ENCODE data around the gene ZNF827. TPM values are rescaled to one million over a fixed set of nuclear protein-coding genes. Genes with fewer than 3 reads are reported as not detected.

The ZNF827 gene
- polyA plus RNA-seq, 4 donors = 3.5 to 30.0 (median 7.5) TPM

- 91 to 99% (median 93%) methylated on average over 4 of the region's 4 CpGs for WGBS, 3 donors
- FAIRE-seq = no peak
- H3K27ac ChIP-seq (ENCODE audit: low read depth in 1 of 3, low read length in 2 of 3) = no peak overlapping the region
Observed at GRCh38 chr4:145770124-145770523, 168.5 kb downstream of the ZNF827 start.

GRCh38 chr4:145769450-145770037, 169.1 kb downstream of the ZNF827 start:
- no peak overlapping the region for H3K4me3 ChIP-seq (ENCODE audit: low read depth in 1 of 3, low read length in 3 of 3)
- DNase-seq = no peak
- H3K4me1 ChIP-seq (ENCODE audit: control insufficient read depth in 3 of 3, insufficient read depth in 2 of 3, low read depth in 1 of 3, low read length in 2 of 3) = no peaks in the 10 kb centered on the region
- H3K27ac ChIP-seq (ENCODE audit: low read depth in 1 of 3, low read length in 2 of 3) = no peak overlapping the region
- no peak for FAIRE-seq
- WGBS, 3 donors = 87 to 97% (median 92%) methylated on average over 2 of the region's 2 CpGs
- peaks cover 8 to 41% (median 15%) of the 10 kb centered on the region in 3 donors for H3K36me3 ChIP-seq (ENCODE audit: control insufficient read depth in 3 of 3, insufficient read depth in 2 of 3, low read depth in 1 of 3, low read length in 3 of 3)
- H3K27me3 ChIP-seq (ENCODE audit: control insufficient read depth in 3 of 3, insufficient read depth in 3 of 3, low read length in 3 of 3) = no peaks in the 10 kb centered on the region
- H3K9me3 ChIP-seq (ENCODE audit: control insufficient read depth in 2 of 2, insufficient read depth in 1 of 2, low read depth in 1 of 2, low read length in 1 of 2) = no peaks in the 10 kb centered on the region

More at GRCh38 chr4:145770124-145770523, 168.5 kb downstream of the ZNF827 start:
- H3K4me3 ChIP-seq (ENCODE audit: low read depth in 1 of 3, low read length in 3 of 3) = no peak overlapping the region
- H3K27me3 ChIP-seq (ENCODE audit: control insufficient read depth in 3 of 3, insufficient read depth in 3 of 3, low read length in 3 of 3) = no peaks in the 10 kb centered on the region
- DNase-seq = no peak
- peaks cover 3 to 35% (median 13%) of the 10 kb centered on the region in 3 donors for H3K36me3 ChIP-seq (ENCODE audit: control insufficient read depth in 3 of 3, insufficient read depth in 2 of 3, low read depth in 1 of 3, low read length in 3 of 3)
- no peaks in the 10 kb centered on the region for H3K4me1 ChIP-seq (ENCODE audit: control insufficient read depth in 3 of 3, insufficient read depth in 2 of 3, low read depth in 1 of 3, low read length in 2 of 3)
- no peaks in the 10 kb centered on the region for H3K9me3 ChIP-seq (ENCODE audit: control insufficient read depth in 2 of 2, insufficient read depth in 1 of 2, low read depth in 1 of 2, low read length in 1 of 2)

- H3K4me1 ChIP-seq (ENCODE audit: control insufficient read depth in 3 of 3, insufficient read depth in 2 of 3, low read depth in 1 of 3, low read length in 2 of 3) = no peaks in the 10 kb centered on the region
- WGBS, 3 donors = 92 to 97% (median 95%) methylated on average over 5 of the region's 5 CpGs
- no peak overlapping the region for H3K4me3 ChIP-seq (ENCODE audit: low read depth in 1 of 3, low read length in 3 of 3)
- H3K27ac ChIP-seq (ENCODE audit: low read depth in 1 of 3, low read length in 2 of 3) = no peak overlapping the region
- DNase-seq (no peak), FAIRE-seq (no peak)
- no peaks in the 10 kb centered on the region for H3K9me3 ChIP-seq (ENCODE audit: control insufficient read depth in 2 of 2, insufficient read depth in 1 of 2, low read depth in 1 of 2, low read length in 1 of 2)
- H3K27me3 ChIP-seq (ENCODE audit: control insufficient read depth in 3 of 3, insufficient read depth in 3 of 3, low read length in 3 of 3) = no peaks in the 10 kb centered on the region
- H3K36me3 ChIP-seq (ENCODE audit: control insufficient read depth in 3 of 3, insufficient read depth in 2 of 3, low read depth in 1 of 3, low read length in 3 of 3) = peaks cover 6 to 46% (median 38%) of the 10 kb centered on the region in 3 donors
Observed at GRCh38 chr4:145766273-145766672, 172.3 kb downstream of the ZNF827 start.

GRCh38 chr4:145763399-145763798, 175.2 kb downstream of the ZNF827 start:
- no peak overlapping the region for H3K27ac ChIP-seq (ENCODE audit: low read depth in 1 of 3, low read length in 2 of 3)
- H3K9me3 ChIP-seq (ENCODE audit: control insufficient read depth in 2 of 2, insufficient read depth in 1 of 2, low read depth in 1 of 2, low read length in 1 of 2) = no peaks in the 10 kb centered on the region
- FAIRE-seq = no peak
- H3K27me3 ChIP-seq (ENCODE audit: control insufficient read depth in 3 of 3, insufficient read depth in 3 of 3, low read length in 3 of 3) = no peaks in the 10 kb centered on the region
- H3K4me1 ChIP-seq (ENCODE audit: control insufficient read depth in 3 of 3, insufficient read depth in 2 of 3, low read depth in 1 of 3, low read length in 2 of 3) = no peaks in the 10 kb centered on the region
- no peak for DNase-seq
- no peak overlapping the region for H3K4me3 ChIP-seq (ENCODE audit: low read depth in 1 of 3, low read length in 3 of 3)
- WGBS, 3 donors = 94 to 97% (median 96%) methylated on average over 4 of the region's 4 CpGs
- H3K36me3 ChIP-seq (ENCODE audit: control insufficient read depth in 3 of 3, insufficient read depth in 2 of 3, low read depth in 1 of 3, low read length in 3 of 3) = peaks cover 6 to 59% (median 49%) of the 10 kb centered on the region in 3 donors

- no peaks in the 10 kb centered on the region for H3K4me1 ChIP-seq (ENCODE audit: control insufficient read depth in 3 of 3, insufficient read depth in 2 of 3, low read depth in 1 of 3, low read length in 2 of 3)
- no peaks in the 10 kb centered on the region for H3K9me3 ChIP-seq (ENCODE audit: control insufficient read depth in 2 of 2, insufficient read depth in 1 of 2, low read depth in 1 of 2, low read length in 1 of 2)
- no peak overlapping the region for H3K27ac ChIP-seq (ENCODE audit: low read depth in 1 of 3, low read length in 2 of 3)
- H3K27me3 ChIP-seq (ENCODE audit: control insufficient read depth in 3 of 3, insufficient read depth in 3 of 3, low read length in 3 of 3) = no peaks in the 10 kb centered on the region
- 94 to 95% (median 94%) methylated on average over 8 of the region's 8 CpGs for WGBS, 3 donors
- no peak for FAIRE-seq
- H3K4me3 ChIP-seq (ENCODE audit: low read depth in 1 of 3, low read length in 3 of 3) = no peak overlapping the region
- no peak for DNase-seq
- H3K36me3 ChIP-seq (ENCODE audit: control insufficient read depth in 3 of 3, insufficient read depth in 2 of 3, low read depth in 1 of 3, low read length in 3 of 3) = peaks cover 6 to 55% (median 49%) of the 10 kb centered on the region in 3 donors
Observed at GRCh38 chr4:145762719-145763118, 175.9 kb downstream of the ZNF827 start.

- H3K27ac ChIP-seq (ENCODE audit: low read depth in 1 of 3, low read length in 2 of 3) = no peak overlapping the region
- H3K36me3 ChIP-seq (ENCODE audit: control insufficient read depth in 3 of 3, insufficient read depth in 2 of 3, low read depth in 1 of 3, low read length in 3 of 3) = peaks cover 6 to 52% (median 48%) of the 10 kb centered on the region in 3 donors
- no peaks in the 10 kb centered on the region for H3K27me3 ChIP-seq (ENCODE audit: control insufficient read depth in 3 of 3, insufficient read depth in 3 of 3, low read length in 3 of 3)
- WGBS, 3 donors = 97 to 98% (median 97%) methylated on average over 41 to 49 of the region's 49 CpGs
- H3K9me3 ChIP-seq (ENCODE audit: control insufficient read depth in 2 of 2, insufficient read depth in 1 of 2, low read depth in 1 of 2, low read length in 1 of 2) = no peaks in the 10 kb centered on the region
- H3K4me3 ChIP-seq (ENCODE audit: low read depth in 1 of 3, low read length in 3 of 3) = no peak overlapping the region
- no peaks in the 10 kb centered on the region for H3K4me1 ChIP-seq (ENCODE audit: control insufficient read depth in 3 of 3, insufficient read depth in 2 of 3, low read depth in 1 of 3, low read length in 2 of 3)
- DNase-seq (no peak), FAIRE-seq (no peak)
Observed at GRCh38 chr4:145760961-145761929, 177.4 kb downstream of the ZNF827 start.

GRCh38 chr4:145760176-145760575, 178.4 kb downstream of the ZNF827 start:
- FAIRE-seq = no peak
- no peak overlapping the region for H3K4me3 ChIP-seq (ENCODE audit: low read depth in 1 of 3, low read length in 3 of 3)
- no peak overlapping the region for H3K27ac ChIP-seq (ENCODE audit: low read depth in 1 of 3, low read length in 2 of 3)
- no peak for DNase-seq
- 91 to 96% (median 92%) methylated on average over 8 of the region's 8 CpGs for WGBS, 3 donors
- H3K9me3 ChIP-seq (ENCODE audit: control insufficient read depth in 2 of 2, insufficient read depth in 1 of 2, low read depth in 1 of 2, low read length in 1 of 2) = no peaks in the 10 kb centered on the region
- H3K27me3 ChIP-seq (ENCODE audit: control insufficient read depth in 3 of 3, insufficient read depth in 3 of 3, low read length in 3 of 3) = no peaks in the 10 kb centered on the region
- no peaks in the 10 kb centered on the region for H3K4me1 ChIP-seq (ENCODE audit: control insufficient read depth in 3 of 3, insufficient read depth in 2 of 3, low read depth in 1 of 3, low read length in 2 of 3)
- H3K36me3 ChIP-seq (ENCODE audit: control insufficient read depth in 3 of 3, insufficient read depth in 2 of 3, low read depth in 1 of 3, low read length in 3 of 3) = peaks cover 6 to 47% (median 43%) of the 10 kb centered on the region in 3 donors

GRCh38 chr4:145757188-145757587, 181.4 kb downstream of the ZNF827 start:
- H3K4me1 ChIP-seq (ENCODE audit: control insufficient read depth in 3 of 3, insufficient read depth in 2 of 3, low read depth in 1 of 3, low read length in 2 of 3) = no peaks in the 10 kb centered on the region
- no peak for DNase-seq
- FAIRE-seq = no peak
- H3K9me3 ChIP-seq (ENCODE audit: control insufficient read depth in 2 of 2, insufficient read depth in 1 of 2, low read depth in 1 of 2, low read length in 1 of 2) = no peaks in the 10 kb centered on the region
- peaks cover 0 to 29% (median 19%) of the 10 kb centered on the region in 3 donors for H3K36me3 ChIP-seq (ENCODE audit: control insufficient read depth in 3 of 3, insufficient read depth in 2 of 3, low read depth in 1 of 3, low read length in 3 of 3)
- 82 to 100% (median 91%) methylated on average over 1 of the region's 1 CpG for WGBS, 3 donors
- H3K4me3 ChIP-seq (ENCODE audit: low read depth in 1 of 3, low read length in 3 of 3) = no peak overlapping the region
- H3K27me3 ChIP-seq (ENCODE audit: control insufficient read depth in 3 of 3, insufficient read depth in 3 of 3, low read length in 3 of 3) = no peaks in the 10 kb centered on the region
- H3K27ac ChIP-seq (ENCODE audit: low read depth in 1 of 3, low read length in 2 of 3) = no peak overlapping the region

Measured in small intestine (tissue), 7 donors.